PC-3 (cell line): ENCODE data around the gene MXD3.

ENCODE experiments used
- EZH2 ChIP-seq: fragments of 300-600 bp; sonication (generic); IDR thresholded peaks from one replicate; pipeline ENCODE4 v1.6.1; 2017; ENCODE audit warnings: antibody characterized with exemption, mild to moderate bottlenecking, low read length; ENCODE audit not compliant: unreplicated experiment
- TF ChIP-seq, protein P1 (sequence below): fragments of 300-600 bp; sonication (generic); conservative IDR thresholded peaks from 2 replicates; pipeline ENCODE4 v1.5.1; 2017; ENCODE audit warnings: antibody characterized with exemption, low read depth, mild to moderate bottlenecking, low read length

DNA sequence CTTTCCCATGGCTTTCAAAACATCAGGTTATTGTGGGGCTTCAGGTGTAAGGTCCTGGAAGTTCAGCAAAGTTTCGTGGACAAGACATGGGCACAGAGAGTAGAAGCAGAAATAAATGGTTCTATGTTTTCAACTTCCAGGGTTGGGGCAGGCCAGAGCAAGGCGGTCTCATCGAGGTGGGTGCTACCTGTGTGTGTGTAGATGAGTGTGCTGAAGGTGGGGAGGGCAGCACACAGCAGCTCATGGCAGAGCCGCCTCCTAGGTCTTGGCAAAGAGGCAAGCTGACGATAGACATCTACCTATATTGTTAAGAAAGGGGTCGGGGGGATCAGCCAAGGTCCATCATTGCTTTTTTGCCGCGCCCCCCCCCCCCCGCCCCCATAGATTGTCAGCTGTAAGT lies 12.0 kb downstream of the MXD3 start:
- TF ChIP-seq EZH2, result no peak
- TF ChIP-seq, protein P1, sequence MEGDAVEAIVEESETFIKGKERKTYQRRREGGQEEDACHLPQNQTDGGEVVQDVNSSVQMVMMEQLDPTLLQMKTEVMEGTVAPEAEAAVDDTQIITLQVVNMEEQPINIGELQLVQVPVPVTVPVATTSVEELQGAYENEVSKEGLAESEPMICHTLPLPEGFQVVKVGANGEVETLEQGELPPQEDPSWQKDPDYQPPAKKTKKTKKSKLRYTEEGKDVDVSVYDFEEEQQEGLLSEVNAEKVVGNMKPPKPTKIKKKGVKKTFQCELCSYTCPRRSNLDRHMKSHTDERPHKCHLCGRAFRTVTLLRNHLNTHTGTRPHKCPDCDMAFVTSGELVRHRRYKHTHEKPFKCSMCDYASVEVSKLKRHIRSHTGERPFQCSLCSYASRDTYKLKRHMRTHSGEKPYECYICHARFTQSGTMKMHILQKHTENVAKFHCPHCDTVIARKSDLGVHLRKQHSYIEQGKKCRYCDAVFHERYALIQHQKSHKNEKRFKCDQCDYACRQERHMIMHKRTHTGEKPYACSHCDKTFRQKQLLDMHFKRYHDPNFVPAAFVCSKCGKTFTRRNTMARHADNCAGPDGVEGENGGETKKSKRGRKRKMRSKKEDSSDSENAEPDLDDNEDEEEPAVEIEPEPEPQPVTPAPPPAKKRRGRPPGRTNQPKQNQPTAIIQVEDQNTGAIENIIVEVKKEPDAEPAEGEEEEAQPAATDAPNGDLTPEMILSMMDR, result no peak
